ENCODE data around the gene GIMAP2. TPM values are rescaled to one million over a fixed set of nuclear protein-coding genes. Genes with fewer than 3 reads are reported as not detected.

GIMAP2 gene
- total and polyA plus RNA-seq, 2 of the 13 experiments (the other 11 are each of a cell fraction or from before 2014, with no cell fraction given), result 0.49 to 1.4 TPM

GRCh38 chr7:150727381-150727780 lies 41.9 kb downstream of the GIMAP2 start (continued):
- TF ChIP-seq SP4 (CRISPR knock-in tag; IDR thresholded peaks at IDR 0.05) (no peak), ZNF503 (CRISPR knock-in tag; IDR thresholded peaks at IDR 0.05) (no peak), EEA1 (CRISPR knock-in tag; IDR thresholded peaks at IDR 0.05; ENCODE audit: borderline replicate concordance) (no peak), ZNF709 (CRISPR knock-in tag; IDR thresholded peaks at IDR 0.05) (no peak), HNF4G (IDR thresholded peaks at IDR 0.05; ENCODE audit: borderline replicate concordance, low read depth, low read length) (peak; percentile 97), HNF4G (CRISPR knock-in tag; IDR thresholded peaks at IDR 0.05; ENCODE audit: borderline replicate concordance, low read depth) (peak; percentile 92), ATF3 (CRISPR knock-in tag; IDR thresholded peaks at IDR 0.05) (peak; percentile 92), ATF7-NPFF (CRISPR knock-in tag; IDR thresholded peaks at IDR 0.05; ENCODE audit: low read depth) (no peak), MED1 (CRISPR knock-in tag; IDR thresholded peaks at IDR 0.05) (0 out of 2 replicates have a peak, but pooled peaks have one; percentile 28), ZFY (CRISPR knock-in tag; IDR thresholded peaks at IDR 0.05) (0 out of 2 replicates have a peak, but pooled peaks have one; percentile 34), HNF4A (CRISPR knock-in tag; IDR thresholded peaks at IDR 0.05) (peak; percentile 97), CEBPB (IDR thresholded peaks at IDR 0.05; ENCODE audit: borderline replicate concordance, low read depth, low read length) (peak; percentile 91), JARID2 (CRISPR knock-in tag; IDR thresholded peaks at IDR 0.05; ENCODE audit: insufficient replicate concordance) (no peak), SOX6 (IDR thresholded peaks at IDR 0.05) (no peak), SOX6 (CRISPR knock-in tag; IDR thresholded peaks at IDR 0.05) (peak; percentile 94), TFDP1 (CRISPR knock-in tag; IDR thresholded peaks at IDR 0.05; ENCODE audit: borderline replicate concordance) (no peak), HIC2 (CRISPR knock-in tag; IDR thresholded peaks at IDR 0.05; ENCODE audit: low read depth) (no peak), BCL6 (CRISPR knock-in tag; IDR thresholded peaks at IDR 0.05) (peak; percentile 70), ZNF331 (CRISPR knock-in tag; IDR thresholded peaks at IDR 0.05) (peak; percentile 83; the same call in 1 of the 2 replicates), ZNF362 (CRISPR knock-in tag; IDR thresholded peaks at IDR 0.05; ENCODE audit: borderline replicate concordance) (no peak), ZNF670 (CRISPR knock-in tag; IDR thresholded peaks at IDR 0.05; ENCODE audit: borderline replicate concordance) (peak; percentile 76; the same call in 1 of the 2 replicates), PAWR (CRISPR knock-in tag; IDR thresholded peaks at IDR 0.05; ENCODE audit: borderline replicate concordance) (no peak), FOSL2 (CRISPR knock-in tag; IDR thresholded peaks at IDR 0.05) (peak; percentile 27; the same call in 1 of the 2 replicates), ZBTB1 (CRISPR knock-in tag; IDR thresholded peaks at IDR 0.05; ENCODE audit: borderline replicate concordance) (no peak), SIX1 (CRISPR knock-in tag; IDR thresholded peaks at IDR 0.05; ENCODE audit: borderline replicate concordance) (no peak), ZBTB7A (CRISPR knock-in tag; IDR thresholded peaks at IDR 0.05) (no peak)
